ENCODE measurements around the gene YWHAQ. TPM values are rescaled to one million over a fixed set of nuclear protein-coding genes. Genes with fewer than 3 reads are reported as not detected.

YWHAQ gene
- total RNA-seq, 1 donor from 2014 or later, result 408 TPM

DNA sequence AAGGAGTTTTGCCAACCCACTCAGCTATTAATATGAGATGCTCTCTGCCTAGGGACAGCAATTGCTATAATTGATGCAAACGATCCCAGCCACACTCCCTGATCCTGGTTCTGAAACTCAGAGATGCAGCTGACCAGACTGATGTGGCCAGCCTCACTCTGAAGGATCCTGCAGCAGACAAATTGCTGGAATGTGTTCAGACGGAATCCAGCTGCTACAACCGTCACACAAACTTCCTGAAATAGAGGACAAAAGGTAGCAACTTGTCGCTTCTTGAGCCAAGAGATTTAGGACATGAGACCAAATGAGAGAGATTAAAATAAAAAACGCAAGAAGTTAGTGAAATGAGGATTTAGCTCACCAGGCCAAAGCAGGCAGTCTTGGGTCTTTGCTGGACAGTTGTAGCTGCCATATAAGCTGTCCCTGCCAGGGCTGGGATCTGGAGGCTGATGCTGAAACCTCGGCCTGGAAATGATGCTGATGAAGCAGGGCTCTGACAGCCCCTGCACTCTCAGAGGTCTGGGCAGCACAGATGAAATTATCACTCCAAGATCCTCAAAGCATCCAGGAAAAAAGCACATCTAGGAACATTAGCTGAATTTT, 8.3 kb upstream of the YWHAQ start:
- Mint-ChIP-seq H3K4me3 (ENCODE audit: unreplicated experiment) (no peak overlapping the region), H3K36me3 (ENCODE audit: low read depth, unreplicated experiment) (no peaks in the 10 kb centered on the region), H3K9me3 (ENCODE audit: unreplicated experiment) (no peaks in the 10 kb centered on the region), H3K4me1 (ENCODE audit: low read depth, unreplicated experiment) (peaks cover 38% of the 10 kb centered on the region), H3K27ac (ENCODE audit: unreplicated experiment) (peak overlapping the region; percentile 70), H3K27me3 (ENCODE audit: low read depth, unreplicated experiment) (peaks cover 2% of the 10 kb centered on the region)
- H3K27me3 ChIP-seq (ENCODE audit: insufficient read depth, low read length), result no peaks in the 10 kb centered on the region
- TF ChIP-seq, protein P1, sequence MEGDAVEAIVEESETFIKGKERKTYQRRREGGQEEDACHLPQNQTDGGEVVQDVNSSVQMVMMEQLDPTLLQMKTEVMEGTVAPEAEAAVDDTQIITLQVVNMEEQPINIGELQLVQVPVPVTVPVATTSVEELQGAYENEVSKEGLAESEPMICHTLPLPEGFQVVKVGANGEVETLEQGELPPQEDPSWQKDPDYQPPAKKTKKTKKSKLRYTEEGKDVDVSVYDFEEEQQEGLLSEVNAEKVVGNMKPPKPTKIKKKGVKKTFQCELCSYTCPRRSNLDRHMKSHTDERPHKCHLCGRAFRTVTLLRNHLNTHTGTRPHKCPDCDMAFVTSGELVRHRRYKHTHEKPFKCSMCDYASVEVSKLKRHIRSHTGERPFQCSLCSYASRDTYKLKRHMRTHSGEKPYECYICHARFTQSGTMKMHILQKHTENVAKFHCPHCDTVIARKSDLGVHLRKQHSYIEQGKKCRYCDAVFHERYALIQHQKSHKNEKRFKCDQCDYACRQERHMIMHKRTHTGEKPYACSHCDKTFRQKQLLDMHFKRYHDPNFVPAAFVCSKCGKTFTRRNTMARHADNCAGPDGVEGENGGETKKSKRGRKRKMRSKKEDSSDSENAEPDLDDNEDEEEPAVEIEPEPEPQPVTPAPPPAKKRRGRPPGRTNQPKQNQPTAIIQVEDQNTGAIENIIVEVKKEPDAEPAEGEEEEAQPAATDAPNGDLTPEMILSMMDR (IDR thresholded peaks at IDR 0.05; ENCODE audit: insufficient read depth, low read depth, low read length), result no peak
- TF ChIP-seq EZH2 (IDR thresholded peaks at IDR 0.05; ENCODE audit: insufficient read depth, low read length), result no peak
- FAIRE-seq (no peak), DNase-seq (ENCODE audit: low read depth) (no peak)
- H2AFZ ChIP-seq (ENCODE audit: low read depth, low read length), result no peak overlapping the region
- no peak overlapping the region for H3K4me3 ChIP-seq (ENCODE audit: insufficient read depth, low read depth, low read length)
- no peaks in the 10 kb centered on the region for H3K79me2 ChIP-seq (ENCODE audit: insufficient read depth, low read length)
- H3K4me1 ChIP-seq (ENCODE audit: insufficient read depth, low read length), result peaks cover 29% of the 10 kb centered on the region
- H3K9ac ChIP-seq (ENCODE audit: low read length), result peak overlapping the region; percentile 11
- peak overlapping the region; percentile 73 for H3K4me2 ChIP-seq (ENCODE audit: low read length)
- no peaks in the 10 kb centered on the region for H4K20me1 ChIP-seq (ENCODE audit: insufficient read depth, low read length)
- no peaks in the 10 kb centered on the region for H3K9me3 ChIP-seq (ENCODE audit: insufficient read depth, low read depth, low read length)
- H3K36me3 ChIP-seq (ENCODE audit: insufficient read depth, low read length), result no peaks in the 10 kb centered on the region
- no peak overlapping the region for H3K27ac ChIP-seq (ENCODE audit: low read depth, low read length)

DNA sequence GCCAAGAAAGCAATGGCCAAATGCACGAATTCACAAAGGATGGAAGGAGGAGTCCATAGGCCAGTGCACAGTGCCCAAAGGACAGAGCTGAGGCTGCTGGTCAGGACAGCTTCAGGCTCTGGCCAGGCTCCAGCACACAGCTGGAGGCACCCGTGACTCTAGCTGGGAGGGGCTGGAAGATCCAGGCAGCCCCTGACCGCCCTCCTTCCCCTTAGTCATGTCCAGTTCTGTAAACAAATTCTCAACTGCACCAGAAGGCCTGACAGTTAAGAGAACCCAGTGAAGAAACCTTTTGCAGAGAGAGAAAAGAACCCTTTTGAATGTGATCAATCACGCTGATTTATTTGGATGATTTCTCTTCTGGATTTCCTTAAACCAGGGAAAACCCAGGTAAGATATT, 7.7 kb upstream of the YWHAQ start:
- H3K79me2 ChIP-seq (ENCODE audit: insufficient read depth, low read length), result no peaks in the 10 kb centered on the region
- H3K4me2 ChIP-seq (ENCODE audit: low read length), result peak overlapping the region; percentile 73
- H3K4me1 ChIP-seq (ENCODE audit: insufficient read depth, low read length), result peaks cover 29% of the 10 kb centered on the region
- H3K9ac ChIP-seq (ENCODE audit: low read length), result peak overlapping the region; percentile 11
- Mint-ChIP-seq H3K9me3 (ENCODE audit: unreplicated experiment) (no peaks in the 10 kb centered on the region), H3K4me1 (ENCODE audit: low read depth, unreplicated experiment) (peaks cover 35% of the 10 kb centered on the region), H3K4me3 (ENCODE audit: unreplicated experiment) (no peak overlapping the region), H3K27ac (ENCODE audit: unreplicated experiment) (peak overlapping the region; percentile 15), H3K36me3 (ENCODE audit: low read depth, unreplicated experiment) (no peaks in the 10 kb centered on the region), H3K27me3 (ENCODE audit: low read depth, unreplicated experiment) (peaks cover 2% of the 10 kb centered on the region)
- H4K20me1 ChIP-seq (ENCODE audit: insufficient read depth, low read length), result no peaks in the 10 kb centered on the region
- TF ChIP-seq, protein P1 (IDR thresholded peaks at IDR 0.05; ENCODE audit: insufficient read depth, low read depth, low read length), result no peak
- no peak for TF ChIP-seq EZH2 (IDR thresholded peaks at IDR 0.05; ENCODE audit: insufficient read depth, low read length)
- H2AFZ ChIP-seq (ENCODE audit: low read depth, low read length), result no peak overlapping the region
- H3K27ac ChIP-seq (ENCODE audit: low read depth, low read length), result no peak overlapping the region
- peak; percentile 86 for DNase-seq (ENCODE audit: low read depth)
- no peaks in the 10 kb centered on the region for H3K9me3 ChIP-seq (ENCODE audit: insufficient read depth, low read depth, low read length)
- no peaks in the 10 kb centered on the region for H3K27me3 ChIP-seq (ENCODE audit: insufficient read depth, low read length)
- FAIRE-seq, result peak; percentile 29
- H3K36me3 ChIP-seq (ENCODE audit: insufficient read depth, low read length), result no peaks in the 10 kb centered on the region
- H3K4me3 ChIP-seq (ENCODE audit: insufficient read depth, low read depth, low read length), result no peak overlapping the region

DNA sequence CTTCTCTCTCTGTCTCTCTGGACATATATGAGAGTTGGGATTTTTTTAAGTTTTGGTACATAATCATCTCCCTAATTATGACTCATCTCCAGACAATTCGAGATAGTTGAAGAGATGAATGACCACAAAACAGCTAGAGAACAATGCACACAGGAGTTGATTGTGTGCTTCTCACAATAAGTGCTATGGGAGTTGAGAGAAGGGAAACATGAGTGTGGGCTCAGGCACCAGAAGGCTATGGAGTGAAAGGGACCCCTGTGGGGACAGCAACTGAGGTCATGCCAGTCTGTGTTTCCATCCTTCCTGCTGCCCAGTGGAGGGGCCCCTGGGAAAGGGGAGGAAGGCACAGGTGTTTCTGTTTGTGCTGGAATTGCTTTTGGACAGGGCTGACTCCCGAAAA, 6.5 kb upstream of the YWHAQ start:
- peaks cover 29% of the 10 kb centered on the region for H3K4me1 ChIP-seq (ENCODE audit: insufficient read depth, low read length)
- Mint-ChIP-seq H3K4me1 (ENCODE audit: low read depth, unreplicated experiment) (peaks cover 40% of the 10 kb centered on the region), H3K36me3 (ENCODE audit: low read depth, unreplicated experiment) (no peaks in the 10 kb centered on the region), H3K27me3 (ENCODE audit: low read depth, unreplicated experiment) (peaks cover 2% of the 10 kb centered on the region), H3K4me3 (ENCODE audit: unreplicated experiment) (no peak overlapping the region), H3K9me3 (ENCODE audit: unreplicated experiment) (no peaks in the 10 kb centered on the region), H3K27ac (ENCODE audit: unreplicated experiment) (peak overlapping the region; percentile 18)
- H3K79me2 ChIP-seq (ENCODE audit: insufficient read depth, low read length), result no peaks in the 10 kb centered on the region
- DNase-seq (ENCODE audit: low read depth), result peak; percentile 78
- no peaks in the 10 kb centered on the region for H3K9me3 ChIP-seq (ENCODE audit: insufficient read depth, low read depth, low read length)
- peak overlapping the region; percentile 10 for H3K27ac ChIP-seq (ENCODE audit: low read depth, low read length)
- no peak overlapping the region for H3K9ac ChIP-seq (ENCODE audit: low read length)
- no peaks in the 10 kb centered on the region for H3K27me3 ChIP-seq (ENCODE audit: insufficient read depth, low read length)
- H3K36me3 ChIP-seq (ENCODE audit: insufficient read depth, low read length), result no peaks in the 10 kb centered on the region
- H2AFZ ChIP-seq (ENCODE audit: low read depth, low read length), result no peak overlapping the region
- no peak for FAIRE-seq
- H3K4me3 ChIP-seq (ENCODE audit: insufficient read depth, low read depth, low read length), result no peak overlapping the region
- H3K4me2 ChIP-seq (ENCODE audit: low read length), result peak overlapping the region; percentile 73
- TF ChIP-seq, protein P1 (IDR thresholded peaks at IDR 0.05; ENCODE audit: insufficient read depth, low read depth, low read length), result no peak
- TF ChIP-seq EZH2 (IDR thresholded peaks at IDR 0.05; ENCODE audit: insufficient read depth, low read length), result no peak
- no peaks in the 10 kb centered on the region for H4K20me1 ChIP-seq (ENCODE audit: insufficient read depth, low read length)

Measured in astrocyte (in vitro differentiated cells and primary cell).